Measurements from ENCODE around the gene GLYATL2. TPM values are rescaled to one million over a fixed set of nuclear protein-coding genes. Genes with fewer than 3 reads are reported as not detected.
A peak's percentile ranks its signal among the peaks of the same experiment; 100 is the strongest.

Gene GLYATL2
- polyA plus RNA-seq (ENCODE audit: low read depth in 6 of 6), result under 1 TPM in 1 of 6 donors, not detected in 5; 0.18 TPM

GRCh38 chr11:58844361-58845005 is at the start of gene GLYATL2:
Gene GLYATL2, minus strand, starts transcription at chr11:58844704. Its CDS starts 5,092 bp downstream, at chr11:58839612.
- DNase-seq (no peak), ATAC-seq (ENCODE audit: low read depth in 2 of 2) (no peak)
- Mint-ChIP-seq H3K4me3 (peak within 1 kb of the TSS in 1 of 8 donors; percentile 26), H3K36me3 (no peaks in the 10 kb centered on the region), H3K9me3 (no peaks in the 10 kb centered on the region), H3K27me3 (peaks cover 4 to 10% (median 5%) of the 10 kb centered on the region in 3 donors), H3K27ac (peak within 1 kb of the TSS in 2 of 6 donors; percentile 63 to 81), H3K4me1 (peaks cover 12 to 20% (median 13%) of the 10 kb centered on the region in 3 donors)

- H3K27me3 Mint-ChIP-seq, result peaks cover 0 to 6% (median 4%) of the 10 kb centered on the region in 3 donors
- H3K27ac Mint-ChIP-seq, result no peak overlapping the region
- no peak for ATAC-seq (ENCODE audit: low read depth in 2 of 2)
- no peak for DNase-seq
- H3K9me3 Mint-ChIP-seq, result peaks cover 0 to 4% (median 0%) of the 10 kb centered on the region in 7 donors
- H3K4me1 Mint-ChIP-seq, result peaks cover 5 to 7% (median 6%) of the 10 kb centered on the region in 3 donors
- H3K4me3 Mint-ChIP-seq, result no peak overlapping the region
- no peaks in the 10 kb centered on the region for H3K36me3 Mint-ChIP-seq
These were observed 49.4 kb upstream of the GLYATL2 start for GRCh38 chr11:58893899-58894298.

- Mint-ChIP-seq H3K36me3 (no peaks in the 10 kb centered on the region), H3K27me3 (peaks cover 5 to 13% (median 9%) of the 10 kb centered on the region in 3 donors), H3K4me1 (no peaks in the 10 kb centered on the region), H3K27ac (no peak overlapping the region), H3K9me3 (peaks cover 0 to 2% (median 0%) of the 10 kb centered on the region in 7 donors), H3K4me3 (no peak overlapping the region)
- no peak for ATAC-seq (ENCODE audit: low read depth in 2 of 2)
- no peak for DNase-seq
These were observed 44.1 kb upstream of the GLYATL2 start for GRCh38 chr11:58888579-58888978.

GRCh38 chr11:58887452-58887851 is 42.9 kb upstream of the GLYATL2 start:
- Mint-ChIP-seq H3K36me3 (no peaks in the 10 kb centered on the region), H3K9me3 (peaks cover 0 to 5% (median 0%) of the 10 kb centered on the region in 7 donors), H3K4me1 (no peaks in the 10 kb centered on the region), H3K4me3 (no peak overlapping the region), H3K27me3 (peaks cover 10 to 18% (median 12%) of the 10 kb centered on the region in 3 donors), H3K27ac (no peak overlapping the region)
- ATAC-seq (ENCODE audit: low read depth in 2 of 2) (no peak), DNase-seq (no peak)

- H3K4me1 Mint-ChIP-seq, result no peaks in the 10 kb centered on the region
- peaks cover 17 to 18% (median 17%) of the 10 kb centered on the region in 3 donors for H3K27me3 Mint-ChIP-seq
- DNase-seq, result no peak
- no peak overlapping the region for H3K27ac Mint-ChIP-seq
- no peak overlapping the region for H3K4me3 Mint-ChIP-seq
- H3K9me3 Mint-ChIP-seq, result peaks cover 0 to 13% (median 3%) of the 10 kb centered on the region in 7 donors
- H3K36me3 Mint-ChIP-seq, result peaks cover 0 to 6% of the 10 kb centered on the region in 2 donors
- ATAC-seq (ENCODE audit: low read depth in 2 of 2), result no peak
These were observed 36.1 kb upstream of the GLYATL2 start for GRCh38 chr11:58880625-58881024.

- peaks cover 0 to 14% (median 3%) of the 10 kb centered on the region in 7 donors for H3K9me3 Mint-ChIP-seq
- no peaks in the 10 kb centered on the region for H3K4me1 Mint-ChIP-seq
- H3K27ac Mint-ChIP-seq, result no peak overlapping the region
- no peak overlapping the region for H3K4me3 Mint-ChIP-seq
- ATAC-seq (ENCODE audit: low read depth in 2 of 2) (no peak), DNase-seq (no peak)
- H3K36me3 Mint-ChIP-seq, result peaks cover 0 to 7% of the 10 kb centered on the region in 2 donors
- peaks cover 16 to 19% (median 19%) of the 10 kb centered on the region in 3 donors for H3K27me3 Mint-ChIP-seq
These were observed 35.7 kb upstream of the GLYATL2 start for GRCh38 chr11:58880166-58880565.

GRCh38 chr11:58867556-58867955 is 23.1 kb upstream of the GLYATL2 start:
- H3K36me3 Mint-ChIP-seq, result peaks cover 6 to 7% of the 10 kb centered on the region in 2 donors
- ATAC-seq (ENCODE audit: low read depth in 2 of 2), result no peak
- peaks cover 0 to 11% (median 6%) of the 10 kb centered on the region in 7 donors for H3K9me3 Mint-ChIP-seq
- peaks cover 0 to 5% (median 0%) of the 10 kb centered on the region in 3 donors for H3K27me3 Mint-ChIP-seq
- no peak overlapping the region for H3K27ac Mint-ChIP-seq
- no peaks in the 10 kb centered on the region for H3K4me1 Mint-ChIP-seq
- H3K4me3 Mint-ChIP-seq, result no peak overlapping the region
- DNase-seq, result no peak

- Mint-ChIP-seq H3K27ac (no peak overlapping the region), H3K36me3 (peaks cover 14% of the 10 kb centered on the region in 2 donors), H3K27me3 (peaks cover 0 to 6% (median 5%) of the 10 kb centered on the region in 3 donors), H3K4me3 (no peak overlapping the region), H3K9me3 (peaks cover 0 to 16% (median 13%) of the 10 kb centered on the region in 7 donors), H3K4me1 (no peaks in the 10 kb centered on the region)
- DNase-seq (no peak), ATAC-seq (ENCODE audit: low read depth in 2 of 2) (no peak)
These were observed 22.3 kb upstream of the GLYATL2 start for GRCh38 chr11:58866788-58867187.

GRCh38 chr11:58864335-58864734 is 19.8 kb upstream of the GLYATL2 start:
- ATAC-seq (ENCODE audit: low read depth in 2 of 2) (peak; percentile 56 to 64), DNase-seq (no peak)
- Mint-ChIP-seq H3K36me3 (peaks cover 15 to 19% of the 10 kb centered on the region in 2 donors), H3K9me3 (peaks cover 0 to 23% (median 20%) of the 10 kb centered on the region in 7 donors), H3K4me3 (no peak overlapping the region), H3K27ac (no peak overlapping the region), H3K4me1 (no peaks in the 10 kb centered on the region), H3K27me3 (peaks cover 5 to 19% (median 5%) of the 10 kb centered on the region in 3 donors)

- Mint-ChIP-seq H3K27ac (no peak overlapping the region), H3K9me3 (peaks cover 0 to 23% (median 20%) of the 10 kb centered on the region in 7 donors), H3K27me3 (peaks cover 5 to 25% (median 5%) of the 10 kb centered on the region in 3 donors)
These were observed 19.2 kb upstream of the GLYATL2 start for GRCh38 chr11:58863697-58864096.

GRCh38 chr11:58861533-58861932 is 17.0 kb upstream of the GLYATL2 start:
- no peak for DNase-seq
- H3K4me3 Mint-ChIP-seq, result no peak overlapping the region
- no peak overlapping the region for H3K27ac Mint-ChIP-seq
- no peak for ATAC-seq (ENCODE audit: low read depth in 2 of 2)
- H3K36me3 Mint-ChIP-seq, result peaks cover 15 to 19% of the 10 kb centered on the region in 2 donors
- no peaks in the 10 kb centered on the region for H3K4me1 Mint-ChIP-seq
- H3K9me3 Mint-ChIP-seq, result peaks cover 4 to 23% (median 20%) of the 10 kb centered on the region in 7 donors
- H3K27me3 Mint-ChIP-seq, result peaks cover 5 to 34% (median 5%) of the 10 kb centered on the region in 3 donors

More at GRCh38 chr11:58863697-58864096, 19.2 kb upstream of the GLYATL2 start:
- no peak overlapping the region for H3K4me3 Mint-ChIP-seq
- peaks cover 15 to 19% of the 10 kb centered on the region in 2 donors for H3K36me3 Mint-ChIP-seq
- H3K4me1 Mint-ChIP-seq, result no peaks in the 10 kb centered on the region
- ATAC-seq (ENCODE audit: low read depth in 2 of 2), result no peak
- no peak for DNase-seq

- DNase-seq (no peak), ATAC-seq (ENCODE audit: low read depth in 2 of 2) (no peak)
- peaks cover under 1 to 9% (median 6%) of the 10 kb centered on the region in 7 donors for H3K9me3 Mint-ChIP-seq
- H3K4me1 Mint-ChIP-seq, result peaks cover 0 to 7% (median 4%) of the 10 kb centered on the region in 3 donors
- H3K27me3 Mint-ChIP-seq, result peaks cover 0 to 28% (median 5%) of the 10 kb centered on the region in 3 donors
- H3K4me3 Mint-ChIP-seq, result no peak overlapping the region
- H3K27ac Mint-ChIP-seq, result no peak overlapping the region
- H3K36me3 Mint-ChIP-seq, result peaks cover 4 to 6% of the 10 kb centered on the region in 2 donors
These were observed 12.3 kb upstream of the GLYATL2 start for GRCh38 chr11:58856806-58857205.

GRCh38 chr11:58845386-58845785 is 882 bp upstream of the GLYATL2 start:
- Mint-ChIP-seq H3K9me3 (no peaks in the 10 kb centered on the region), H3K4me3 (no peak overlapping the region), H3K4me1 (peaks cover 12 to 21% (median 14%) of the 10 kb centered on the region in 3 donors)

More at GRCh38 chr11:58845386-58845785, 882 bp upstream of the GLYATL2 start:
- H3K27ac Mint-ChIP-seq, result peak overlapping the region in 1 of 6 donors; percentile 63
- ATAC-seq (ENCODE audit: low read depth in 2 of 2) (no peak), DNase-seq (no peak)
- no peaks in the 10 kb centered on the region for H3K36me3 Mint-ChIP-seq
- peaks cover 4 to 10% (median 5%) of the 10 kb centered on the region in 3 donors for H3K27me3 Mint-ChIP-seq
